Gastrocnemius medialis (tissue), 4 donors: Measurements from ENCODE around the gene RAMACL. TPM values are rescaled to one million over a fixed set of nuclear protein-coding genes. Genes with fewer than 3 reads are reported as not detected.

Experiments used
- ATAC-seq, 2 donors: fragments of 150-250 bp; one replicate each; pipeline ENCODE4 v1.9.1; 2016
- DNase-seq, 2 donors: peaks; one replicate each; pipeline ENCODE4 v3.0.0-alpha.2; 2019
- H3K27ac ChIP-seq, 4 donors: fragments of 200-600 bp; sonication (generic); 1 replicate in 1 of 4; 2 replicates in 3 of 4; pipeline ENCODE4 v1.5.1; 2016 to 2018; ENCODE audit warnings: mild to moderate bottlenecking in 2 of 4, moderate library complexity in 1 of 4
- H3K27me3 ChIP-seq, 3 donors: fragments of 200-600 bp; sonication (generic) in 2 of 3; 1 replicate in 1 of 3; 2 replicates in 2 of 3; pipeline versions ENCODE4 v1.5.1 to v1.6.0; 2016 to 2019; ENCODE audit warnings: mild to moderate bottlenecking in 1 of 3, moderate library complexity in 1 of 3
- H3K36me3 ChIP-seq, 2 donors: fragments of 200-600 bp; sonication (generic) in 1 of 2; one replicate each; pipeline ENCODE4 v1.5.1; 2017 to 2018
- H3K4me1 ChIP-seq, 2 donors: fragments of 200-600 bp; sonication (generic) in 1 of 2; one replicate each; pipeline ENCODE4 v1.5.1; 2016 to 2017; ENCODE audit warnings: mild to moderate bottlenecking in 2 of 2
- H3K4me3 ChIP-seq, 4 donors: fragments of 200-600 bp; sonication (generic) in 3 of 4; 1 replicate in 1 of 4; 2 replicates in 3 of 4; pipeline ENCODE4 v1.5.1; 2016 to 2019; ENCODE audit warnings: mild to moderate bottlenecking in 2 of 4
- H3K9me3 ChIP-seq, 3 donors: fragments of 200-600 bp; sonication (generic) in 2 of 3; 1 replicate in 1 of 3; 2 replicates in 2 of 3; pipeline ENCODE4 v1.5.1; 2016 to 2019
- POLR2A ChIP-seq, 2 donors: fragments of 450-650 bp; IDR thresholded peaks; one replicate each; pipeline ENCODE4 v1.6.1; 2017; ENCODE audit warnings: antibody characterized with exemption in 2 of 2, mild to moderate bottlenecking in 2 of 2, moderate library complexity in 2 of 2
- in situ Hi-C, 4 donors: fragments of 200-750 bp; cut with MboI; loops; one replicate each; pipeline versions ENCODE4 v1.15.0 to v1.8.0; 2017; ENCODE audit warnings: low sequenced_read_pairs in 4 of 4
- intact Hi-C: fragments of 100-400 bp; cut with DNase I; formaldehyde crosslinking; loops from one replicate; pipeline ENCODE4 v1.15.1; 2023; ENCODE audit warnings: low total_unique reads
- total RNA-seq, 4 donors: library from RNA; depleted of rRNA; stranded (reverse); fragments of >200 nt; gene quantifications; one replicate each; pipeline versions ENCODE4 v1.1.0 to v1.2.3, GENCODE V29; 2016
- TF ChIP-seq, protein P1 (sequence below), 5 experiments: fragments of 450-650 bp in 3 of 5; fragments of 200-600 bp in 2 of 5; sonication (generic) in 2 of 5; IDR thresholded peaks in 4 of 5; conservative IDR thresholded peaks in 1 of 5; 1 replicate in 4 of 5; 2 replicates in 1 of 5; pipeline ENCODE4 v1.5.1; 2016 to 2019; ENCODE audit warnings: antibody characterized with exemption in 5 of 5, mild to moderate bottlenecking in 3 of 5, moderate library complexity in 3 of 5

Gene RAMACL
- total RNA-seq, 4 donors from 2014 or later = 0.18 to 5.6 (median 0.58) TPM

DNA sequence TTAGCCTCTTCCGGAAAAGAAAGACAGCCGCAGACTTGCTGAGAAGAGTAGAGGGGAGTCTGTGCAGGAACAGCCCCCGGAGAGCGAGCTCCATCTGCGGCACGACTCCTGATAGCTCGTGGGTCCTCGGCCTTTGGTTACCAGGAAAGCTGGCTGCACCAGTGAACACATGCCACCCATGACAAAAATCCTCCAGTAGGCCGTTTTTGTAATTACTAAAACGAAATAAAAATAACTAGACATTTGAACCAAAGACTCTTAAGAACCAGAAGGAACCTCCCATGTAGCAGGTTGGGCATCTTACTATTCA is 42.2 kb downstream of the RAMACL start:
- Histone ChIP-seq H3K9me3 (no peaks in the 10 kb centered on the region), H3K27me3 (no peaks in the 10 kb centered on the region), H3K4me3 (no peak overlapping the region), H3K36me3 (no peaks in the 10 kb centered on the region), H3K4me1 (peaks cover 7 to 23% of the 10 kb centered on the region in 2 donors), H3K27ac (no peak overlapping the region)
- TF ChIP-seq POLR2A (IDR thresholded peaks at IDR 0.05) = no peak
- TF ChIP-seq, protein P1, sequence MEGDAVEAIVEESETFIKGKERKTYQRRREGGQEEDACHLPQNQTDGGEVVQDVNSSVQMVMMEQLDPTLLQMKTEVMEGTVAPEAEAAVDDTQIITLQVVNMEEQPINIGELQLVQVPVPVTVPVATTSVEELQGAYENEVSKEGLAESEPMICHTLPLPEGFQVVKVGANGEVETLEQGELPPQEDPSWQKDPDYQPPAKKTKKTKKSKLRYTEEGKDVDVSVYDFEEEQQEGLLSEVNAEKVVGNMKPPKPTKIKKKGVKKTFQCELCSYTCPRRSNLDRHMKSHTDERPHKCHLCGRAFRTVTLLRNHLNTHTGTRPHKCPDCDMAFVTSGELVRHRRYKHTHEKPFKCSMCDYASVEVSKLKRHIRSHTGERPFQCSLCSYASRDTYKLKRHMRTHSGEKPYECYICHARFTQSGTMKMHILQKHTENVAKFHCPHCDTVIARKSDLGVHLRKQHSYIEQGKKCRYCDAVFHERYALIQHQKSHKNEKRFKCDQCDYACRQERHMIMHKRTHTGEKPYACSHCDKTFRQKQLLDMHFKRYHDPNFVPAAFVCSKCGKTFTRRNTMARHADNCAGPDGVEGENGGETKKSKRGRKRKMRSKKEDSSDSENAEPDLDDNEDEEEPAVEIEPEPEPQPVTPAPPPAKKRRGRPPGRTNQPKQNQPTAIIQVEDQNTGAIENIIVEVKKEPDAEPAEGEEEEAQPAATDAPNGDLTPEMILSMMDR (IDR thresholded peaks at IDR 0.05 in 4 of 5, conservative IDR thresholded peaks at IDR 0.05 in 1 of 5) = no peak
- in situ Hi-C loops = no loop called here
- no peak for DNase-seq
- no peak for ATAC-seq
- intact Hi-C loops = no loop called here

DNA sequence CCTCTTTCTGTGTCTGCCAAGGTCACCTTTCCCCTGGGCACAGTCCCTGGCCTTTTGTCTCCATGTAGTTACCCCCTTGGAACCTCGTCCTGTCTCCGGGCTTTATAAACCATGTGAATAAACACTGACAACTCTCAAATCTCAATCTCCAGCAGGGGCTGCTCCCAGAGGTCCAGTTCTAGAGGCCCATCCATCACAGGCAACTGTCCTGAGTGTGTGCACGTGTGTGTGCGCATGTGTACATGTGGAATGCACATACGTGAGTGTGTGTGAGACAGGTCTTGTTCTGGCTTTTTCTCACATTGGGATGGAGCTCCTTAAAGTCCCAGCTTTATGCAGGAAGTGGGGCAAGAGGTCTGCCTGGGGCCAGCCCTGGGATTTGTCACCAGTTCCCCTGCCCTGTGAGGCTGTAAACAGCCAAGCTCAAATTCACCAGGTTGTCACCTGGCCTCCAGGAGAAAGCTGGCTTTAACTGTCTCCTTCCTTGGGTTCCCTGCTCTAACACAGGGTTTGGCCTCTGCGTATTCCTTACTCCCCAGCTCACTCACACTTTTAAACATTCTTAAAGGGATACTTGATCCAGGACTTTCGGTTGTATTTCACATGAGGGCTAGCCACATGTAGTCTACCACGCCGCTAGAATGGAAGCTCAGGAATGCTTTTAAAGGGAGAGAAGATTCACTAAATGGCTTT is 42.7 kb downstream of the RAMACL start:
- in situ Hi-C loops = no loop called here
- intact Hi-C loops = no loop called here

DNA sequence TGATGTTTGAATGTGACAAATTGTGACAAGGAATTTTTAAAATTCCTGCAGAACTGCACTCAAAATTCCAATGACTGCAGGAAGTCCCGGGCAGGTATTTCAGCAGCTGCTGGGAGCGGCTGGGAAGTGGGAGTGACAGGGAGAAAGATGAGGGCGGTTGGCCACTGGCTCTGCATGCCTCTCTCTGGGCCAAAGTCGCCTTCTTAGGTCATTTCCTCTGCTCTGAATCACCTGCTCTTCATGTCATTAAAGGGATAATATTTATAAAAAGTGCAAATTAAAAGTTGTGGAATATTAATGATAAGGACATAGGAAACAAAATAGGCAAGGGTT is 43.9 kb downstream of the RAMACL start:
- H3K4me3 ChIP-seq = no peak overlapping the region
- peak overlapping the region; percentile 46 to 66 (median 57) for H3K27ac ChIP-seq
- in situ Hi-C loops = no loop called here
- no peak for TF ChIP-seq POLR2A (IDR thresholded peaks at IDR 0.05)
- TF ChIP-seq, protein P1 (IDR thresholded peaks at IDR 0.05 in 4 of 5, conservative IDR thresholded peaks at IDR 0.05 in 1 of 5) = no peak
- DNase-seq (no peak), ATAC-seq (no peak)
- no peaks in the 10 kb centered on the region for H3K9me3 ChIP-seq
- peaks cover 7 to 23% of the 10 kb centered on the region in 2 donors for H3K4me1 ChIP-seq
- intact Hi-C loops = no loop called here
- H3K36me3 ChIP-seq = peaks cover 0 to 4% of the 10 kb centered on the region in 2 donors
- H3K27me3 ChIP-seq = no peaks in the 10 kb centered on the region

More for the DNA sequence above, 42.7 kb downstream of the RAMACL start:
- no peak overlapping the region for H3K4me3 ChIP-seq
- TF ChIP-seq, protein P1 (IDR thresholded peaks at IDR 0.05 in 4 of 5, conservative IDR thresholded peaks at IDR 0.05 in 1 of 5) = no peak
- no peak for TF ChIP-seq POLR2A (IDR thresholded peaks at IDR 0.05)
- no peak for ATAC-seq
- no peaks in the 10 kb centered on the region for H3K9me3 ChIP-seq
- H3K27me3 ChIP-seq = no peaks in the 10 kb centered on the region
- no peaks in the 10 kb centered on the region for H3K36me3 ChIP-seq
- no peak for DNase-seq
- H3K4me1 ChIP-seq = peaks cover 7 to 23% of the 10 kb centered on the region in 2 donors
- H3K27ac ChIP-seq = peak overlapping the region in 1 of 4 donors; percentile 66

DNA sequence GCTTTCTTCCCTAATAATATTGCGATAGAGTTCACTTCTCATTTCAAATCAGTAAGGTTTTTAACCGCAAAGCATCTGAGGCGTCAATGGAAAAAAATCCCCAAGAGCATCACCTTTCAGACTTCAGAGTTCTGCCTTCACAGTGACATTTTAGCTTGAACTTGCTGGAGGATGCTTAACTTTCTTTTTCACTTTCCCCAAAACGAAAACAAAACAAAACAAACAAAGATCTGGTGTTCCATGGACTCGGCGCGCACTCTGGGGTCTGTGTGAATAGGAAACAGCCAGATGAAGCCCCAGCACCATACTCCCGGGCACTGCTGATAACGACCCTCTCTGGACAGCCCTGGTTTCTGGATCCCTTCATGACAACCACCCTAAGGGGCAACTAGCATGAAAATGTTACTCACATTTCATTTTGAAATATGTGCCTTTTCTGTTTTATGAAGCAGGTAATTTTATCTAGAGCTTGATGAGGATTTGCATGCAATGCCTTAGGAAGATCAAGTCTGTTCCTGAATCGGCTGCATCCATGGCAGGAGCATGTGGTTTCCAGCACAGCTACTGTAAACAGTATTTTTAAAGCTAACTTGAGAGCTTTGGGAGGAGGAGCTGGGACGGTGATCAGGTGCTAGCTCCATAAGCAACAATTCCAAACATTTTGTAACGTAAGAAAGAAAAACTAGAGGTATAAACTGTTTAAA is 44.5 kb downstream of the RAMACL start:
- H3K4me3 ChIP-seq = peak overlapping the region in 2 of 4 donors; percentile 31
- H3K27ac ChIP-seq = peak overlapping the region; percentile 46 to 66 (median 57)
- H3K4me1 ChIP-seq = peaks cover 7 to 23% of the 10 kb centered on the region in 2 donors
- DNase-seq (no peak), ATAC-seq (no peak)
- intact Hi-C loops (no loop called here), in situ Hi-C loops (no loop called here)
- H3K36me3 ChIP-seq = peaks cover 0 to 10% of the 10 kb centered on the region in 2 donors
- no peak for TF ChIP-seq POLR2A (IDR thresholded peaks at IDR 0.05)
- TF ChIP-seq, protein P1 (IDR thresholded peaks at IDR 0.05 in 4 of 5, conservative IDR thresholded peaks at IDR 0.05 in 1 of 5) = no peak
- H3K9me3 ChIP-seq = no peaks in the 10 kb centered on the region
- H3K27me3 ChIP-seq = no peaks in the 10 kb centered on the region
